Measurements from ENCODE around the gene RBM26.

DNA sequence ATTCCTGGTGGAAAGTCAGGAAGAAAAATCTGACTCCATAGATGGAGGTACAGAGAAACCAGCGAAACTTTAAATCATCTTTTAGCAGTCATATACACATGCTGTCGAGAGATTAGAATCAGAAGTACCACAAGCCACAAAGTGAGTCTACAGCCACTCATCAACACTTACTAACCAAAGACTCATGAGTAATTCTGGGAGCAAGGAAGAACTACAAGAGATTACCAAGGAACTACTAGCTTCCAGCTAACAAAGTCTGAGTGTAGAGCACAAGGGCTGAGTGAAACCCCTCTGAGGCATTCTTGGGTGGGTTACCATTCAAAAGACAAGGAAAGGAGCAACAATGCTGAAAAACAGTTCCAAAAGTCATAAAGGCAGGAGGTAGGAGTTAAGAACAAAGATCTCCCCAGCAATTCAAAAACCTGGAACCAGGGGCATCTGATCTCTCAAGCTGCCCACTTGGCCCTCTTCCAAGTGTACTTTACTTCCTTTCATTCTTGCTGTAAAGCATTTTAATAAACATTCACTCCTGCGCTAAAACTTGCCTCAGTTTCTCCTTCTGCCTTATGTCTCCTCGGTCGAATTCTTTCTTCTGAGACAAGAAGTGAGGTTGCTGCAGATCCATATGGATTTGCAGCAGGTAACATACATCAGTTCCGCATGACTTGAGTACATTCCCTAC lies 13.0 kb downstream of the RBM26 start:
- TF ChIP-seq, protein P1, sequence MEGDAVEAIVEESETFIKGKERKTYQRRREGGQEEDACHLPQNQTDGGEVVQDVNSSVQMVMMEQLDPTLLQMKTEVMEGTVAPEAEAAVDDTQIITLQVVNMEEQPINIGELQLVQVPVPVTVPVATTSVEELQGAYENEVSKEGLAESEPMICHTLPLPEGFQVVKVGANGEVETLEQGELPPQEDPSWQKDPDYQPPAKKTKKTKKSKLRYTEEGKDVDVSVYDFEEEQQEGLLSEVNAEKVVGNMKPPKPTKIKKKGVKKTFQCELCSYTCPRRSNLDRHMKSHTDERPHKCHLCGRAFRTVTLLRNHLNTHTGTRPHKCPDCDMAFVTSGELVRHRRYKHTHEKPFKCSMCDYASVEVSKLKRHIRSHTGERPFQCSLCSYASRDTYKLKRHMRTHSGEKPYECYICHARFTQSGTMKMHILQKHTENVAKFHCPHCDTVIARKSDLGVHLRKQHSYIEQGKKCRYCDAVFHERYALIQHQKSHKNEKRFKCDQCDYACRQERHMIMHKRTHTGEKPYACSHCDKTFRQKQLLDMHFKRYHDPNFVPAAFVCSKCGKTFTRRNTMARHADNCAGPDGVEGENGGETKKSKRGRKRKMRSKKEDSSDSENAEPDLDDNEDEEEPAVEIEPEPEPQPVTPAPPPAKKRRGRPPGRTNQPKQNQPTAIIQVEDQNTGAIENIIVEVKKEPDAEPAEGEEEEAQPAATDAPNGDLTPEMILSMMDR (IDR thresholded peaks at IDR 0.05): no peak
- TF ChIP-seq POLR2A (IDR thresholded peaks at IDR 0.05): no peak

Measured in thyroid gland (tissue), 4 donors.